Neural cell (in vitro differentiated cells): ENCODE results near the gene PDE3A.

ENCODE experiments used
- EP300 ChIP-seq: fragments of 450-650 bp; conservative IDR thresholded peaks from 2 replicates; pipeline ENCODE4 v1.6.1; 2014; ENCODE audit warnings: antibody characterized with exemption, mild to moderate bottlenecking, moderate library complexity; ENCODE audit not compliant: poor library complexity, severe bottlenecking
- TAF1 ChIP-seq: IDR thresholded peaks from 2 replicates; pipeline ENCODE4 v1.6.1; 2012; ENCODE audit warnings: low read depth
- TF ChIP-seq, protein P1 (sequence below): fragments of 450-650 bp; IDR thresholded peaks from 2 replicates; pipeline ENCODE4 v1.5.1; 2014; ENCODE audit warnings: antibody characterized with exemption, mild to moderate bottlenecking, moderate library complexity; ENCODE audit not compliant: poor library complexity, severe bottlenecking

DNA sequence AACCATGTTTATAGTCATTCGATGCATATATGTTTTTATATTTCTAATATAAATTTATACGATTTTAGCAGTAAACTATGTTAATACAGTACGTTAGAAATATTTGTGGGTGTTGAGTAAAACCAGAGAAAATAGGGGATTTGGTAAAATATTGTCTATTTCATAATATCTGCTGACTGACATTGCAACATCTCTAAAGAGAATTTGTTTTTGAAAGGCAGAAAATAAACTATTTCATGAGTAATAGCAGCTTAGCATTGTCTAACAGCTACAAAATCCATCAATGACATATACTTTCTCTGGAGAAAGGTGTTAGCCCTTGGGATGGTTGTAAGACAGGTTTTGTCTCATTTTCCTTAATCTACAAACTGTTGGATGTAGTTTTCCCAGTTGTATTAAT is 144.9 kb downstream of the PDE3A start:
- TF ChIP-seq, protein P1, sequence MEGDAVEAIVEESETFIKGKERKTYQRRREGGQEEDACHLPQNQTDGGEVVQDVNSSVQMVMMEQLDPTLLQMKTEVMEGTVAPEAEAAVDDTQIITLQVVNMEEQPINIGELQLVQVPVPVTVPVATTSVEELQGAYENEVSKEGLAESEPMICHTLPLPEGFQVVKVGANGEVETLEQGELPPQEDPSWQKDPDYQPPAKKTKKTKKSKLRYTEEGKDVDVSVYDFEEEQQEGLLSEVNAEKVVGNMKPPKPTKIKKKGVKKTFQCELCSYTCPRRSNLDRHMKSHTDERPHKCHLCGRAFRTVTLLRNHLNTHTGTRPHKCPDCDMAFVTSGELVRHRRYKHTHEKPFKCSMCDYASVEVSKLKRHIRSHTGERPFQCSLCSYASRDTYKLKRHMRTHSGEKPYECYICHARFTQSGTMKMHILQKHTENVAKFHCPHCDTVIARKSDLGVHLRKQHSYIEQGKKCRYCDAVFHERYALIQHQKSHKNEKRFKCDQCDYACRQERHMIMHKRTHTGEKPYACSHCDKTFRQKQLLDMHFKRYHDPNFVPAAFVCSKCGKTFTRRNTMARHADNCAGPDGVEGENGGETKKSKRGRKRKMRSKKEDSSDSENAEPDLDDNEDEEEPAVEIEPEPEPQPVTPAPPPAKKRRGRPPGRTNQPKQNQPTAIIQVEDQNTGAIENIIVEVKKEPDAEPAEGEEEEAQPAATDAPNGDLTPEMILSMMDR: no peak
- TF ChIP-seq EP300 (no peak), TAF1 (no peak)
